PFSK-1 (cell line): ENCODE data around the gene BIRC5. TPM values are rescaled to one million over a fixed set of nuclear protein-coding genes. Genes with fewer than 3 reads are reported as not detected.

Experiments used
- FOXP2 ChIP-seq: optimal IDR thresholded peaks from 2 replicates; pipeline ENCODE3; 2011; ENCODE audit warnings: borderline replicate concordance, control low read depth, inconsistent platforms; ENCODE audit not compliant: insufficient read depth; ENCODE audit errors: extremely low read length, extremely low read depth
- POLR2AphosphoS5 ChIP-seq: IDR thresholded peaks from 2 replicates; pipeline ENCODE4 v1.6.1; 2012; ENCODE audit warnings: low read depth, mild to moderate bottlenecking, control low read depth, low read length, moderate library complexity
- REST ChIP-seq, 2 experiments: IDR thresholded peaks; 2 replicates each; pipeline versions ENCODE4 v1.6.1 to v1.8.0; 2011 to 2012; ENCODE audit warnings: low read depth in 2 of 2, low read length in 2 of 2, control low read depth in 1 of 2, inconsistent platforms in 1 of 2, mild to moderate bottlenecking in 1 of 2, moderate library complexity in 1 of 2; ENCODE audit not compliant: insufficient read depth in 1 of 2
- SIN3A ChIP-seq: IDR thresholded peaks from 2 replicates; pipeline ENCODE4 v1.6.1; 2012; ENCODE audit warnings: mild to moderate bottlenecking, low read length, moderate library complexity, borderline replicate concordance; ENCODE audit not compliant: insufficient read depth
- TAF1 ChIP-seq: IDR thresholded peaks from 2 replicates; pipeline ENCODE4 v1.6.1; 2012; ENCODE audit warnings: low read length, control low read depth, borderline replicate concordance; ENCODE audit not compliant: insufficient read depth
- polyA plus RNA-seq: library from polyadenylated mRNA; unstranded; fragments of >200 nt; gene quantifications from one replicate; pipeline ENCODE4 v1.2.1, GENCODE V29; 2012; ENCODE audit warnings: low read depth, missing spikeins; ENCODE audit not compliant: insufficient read length

BIRC5 gene
- 45.1 TPM for polyA plus RNA-seq

- TF ChIP-seq FOXP2: peak; percentile 23
- TF ChIP-seq POLR2AphosphoS5: peak; percentile 83
- peak; percentile 98; the same call in 1 of the 2 replicates for TF ChIP-seq SIN3A
- 0 out of 4 replicates have a peak, but pooled peaks of 1 of the 2 experiments have one; percentile 27 for TF ChIP-seq REST (IDR thresholded peaks at IDR 0.05; ENCODE audit: insufficient read depth in 1 of 2, low read depth in 2 of 2, low read length in 2 of 2)
- TF ChIP-seq TAF1: peak; percentile 88
Observed at GRCh38 chr17:78214016-78214705, at the start of gene BIRC5. Gene BIRC5, plus strand, starts transcription at chr17:78214253. Its CDS starts 64 bp downstream, at chr17:78214317.

- no peak for TF ChIP-seq FOXP2
- TF ChIP-seq SIN3A: no peak
- TF ChIP-seq REST (IDR thresholded peaks at IDR 0.05; ENCODE audit: insufficient read depth in 1 of 2, low read depth in 2 of 2, low read length in 2 of 2): no peak
- no peak for TF ChIP-seq POLR2AphosphoS5
Observed at GRCh38 chr17:78164748-78165607, 49.1 kb upstream of the BIRC5 start.

GRCh38 chr17:78166416-78166815 is 47.6 kb upstream of the BIRC5 start:
- TF ChIP-seq FOXP2: no peak
- no peak for TF ChIP-seq SIN3A
- no peak for TF ChIP-seq POLR2AphosphoS5
- TF ChIP-seq REST (IDR thresholded peaks at IDR 0.05; ENCODE audit: insufficient read depth in 1 of 2, low read depth in 2 of 2, low read length in 2 of 2): no peak
- TF ChIP-seq TAF1: no peak

- TF ChIP-seq POLR2AphosphoS5 (peak; percentile 72; the same call in 1 of the 2 replicates), REST (IDR thresholded peaks at IDR 0.05; ENCODE audit: insufficient read depth in 1 of 2, low read depth in 2 of 2, low read length in 2 of 2) (0 out of 4 replicates have a peak, but pooled peaks of 1 of the 2 experiments have one; percentile 37), FOXP2 (peak; percentile 81), TAF1 (peak; percentile 74; the same call in 1 of the 2 replicates), SIN3A (0 out of 2 replicates have a peak, but pooled peaks have one; percentile 7)
Observed at GRCh38 chr17:78168242-78168902, 45.7 kb upstream of the BIRC5 start, which contains the start of gene SYNGR2. Gene SYNGR2, plus strand, starts transcription at chr17:78168581. Its CDS starts 36 bp downstream, at chr17:78168617.
